ENCODE data around the gene GPR33. TPM values are rescaled to one million over a fixed set of nuclear protein-coding genes. Genes with fewer than 3 reads are reported as not detected.

The GPR33 gene, protein sequence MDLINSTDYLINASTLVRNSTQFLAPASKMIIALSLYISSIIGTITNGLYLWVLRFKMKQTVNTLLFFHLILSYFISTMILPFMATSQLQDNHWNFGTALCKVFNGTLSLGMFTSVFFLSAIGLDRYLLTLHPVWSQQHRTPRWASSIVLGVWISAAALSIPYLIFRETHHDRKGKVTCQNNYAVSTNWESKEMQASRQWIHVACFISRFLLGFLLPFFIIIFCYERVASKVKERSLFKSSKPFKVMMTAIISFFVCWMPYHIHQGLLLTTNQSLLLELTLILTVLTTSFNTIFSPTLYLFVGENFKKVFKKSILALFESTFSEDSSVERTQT
- total RNA-seq = not detected in 2 replicates

DNA sequence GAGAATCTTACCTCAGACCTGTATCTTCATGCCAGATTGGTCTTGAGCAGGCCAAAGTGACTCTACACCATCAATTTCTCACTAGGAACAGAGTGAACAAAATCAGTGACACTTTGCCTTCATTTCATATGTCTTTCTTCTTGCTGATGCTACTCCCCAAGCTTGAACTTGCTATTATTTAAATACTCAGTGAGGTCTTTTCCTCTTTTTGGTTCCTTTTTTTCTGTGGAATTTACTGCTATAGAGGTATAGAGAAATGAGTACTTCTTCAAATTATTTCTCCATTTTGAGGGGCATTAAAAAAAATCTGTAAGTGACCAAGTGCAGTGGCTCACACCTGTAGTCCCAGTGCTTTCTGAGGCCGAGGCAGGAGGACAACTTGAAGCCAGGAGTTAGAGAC is at the start of gene GPR33:
TSS of gene GPR33 (minus strand) at position 154 of the 400 bp plus-strand sequence. CDS start 4,074 bp downstream, outside the sequence.

GRCh38 chr14:31456841-31457664 is 30.8 kb downstream of the GPR33 start, which contains the start of gene DTD2:
Gene DTD2, minus strand, starts transcription at chr14:31457506. Its CDS starts 113 bp downstream, at chr14:31457393.

Other genes starting within 250 kb of the GPR33 start
- gene HEATR5A, start 67.5 kb downstream of the GPR33 start, total RNA-seq = 49.7 TPM in 2 replicates
- 29.8 and 55.1 TPM in 2 replicates for gene DTD2, start 30.5 kb downstream of the GPR33 start, total RNA-seq
- 9.0 and 12.5 TPM in 2 replicates for gene NUBPL, start 73.4 kb upstream of the GPR33 start, total RNA-seq